Motor neuron (in vitro differentiated cells): ENCODE measurements around the gene DTX2. TPM values are rescaled to one million over a fixed set of nuclear protein-coding genes. Genes with fewer than 3 reads are reported as not detected.
"Not testable (repeated sequence)": the region's sequence is repeated elsewhere in the genome, so short reads cannot be mapped to it uniquely, and the experiment has no call there.

Experiments
- ATAC-seq, 8 experiments: fragments of 200-7000 bp; cut with Tn5 transposase; replicated peaks in 6 of 8; 2 replicates each; pipeline ENCODE4 v1.8.0; 2021; ENCODE audit warnings: mild to moderate bottlenecking in 8 of 8, moderate library complexity in 8 of 8
- H3K27ac ChIP-seq, 2 donors: fragments of 250-450 bp; sonication (Bioruptor Pico); 2 replicates each; pipeline ENCODE4 v1.9.0; 2021; ENCODE audit warnings: antibody characterized with exemption in 2 of 2, mild to moderate bottlenecking in 2 of 2, moderate library complexity in 1 of 2
- H3K4me1 ChIP-seq, 2 donors: fragments of 250-450 bp; sonication (Bioruptor Pico); replicated peaks in 1 of 2; 2 replicates each; pipeline ENCODE4 v1.6.1; 2021; ENCODE audit warnings: antibody characterized with exemption in 2 of 2, mild to moderate bottlenecking in 2 of 2, moderate library complexity in 1 of 2
- H3K4me3 ChIP-seq, 5 donors: fragments of 250-450 bp; sonication (Bioruptor Pico); 2 replicates each; pipeline ENCODE4 v1.9.0; 2021; ENCODE audit warnings: antibody characterized with exemption in 5 of 5, mild to moderate bottlenecking in 5 of 5, moderate library complexity in 4 of 5
- WGBS, 10 experiments: fragments of 450-650 bp; shearing (Covaris generic); methylation state at CpG; one replicate each; pipeline ENCODE4 v1.0.0; 2022; 5-methylcytosine and 5-hydroxymethylcytosine counted together
- in situ Hi-C, 9 experiments: fragments of 400-800 bp; cut with MboI; loops; one replicate each; pipeline ENCODE4 v1.15.0; 2021; ENCODE audit warnings: low sequenced_read_pairs in 9 of 9, low pct_unique_long_range_greater_than_20kb in 2 of 9; ENCODE audit not compliant: unreplicated experiment in 9 of 9
- total RNA-seq, 8 experiments: library from RNA; unstranded; fragments of 300-600 nt; gene quantifications; 2 replicates each; pipeline versions ENCODE4 v1.2.3 to v1.2.4, GENCODE V29; 2022

Gene DTX2
- 10 to 100 TPM in 2 of 8 experiments, 1 to 10 TPM in 6; 3.4 to 13.8 (median 5.6) TPM for total RNA-seq

DNA sequence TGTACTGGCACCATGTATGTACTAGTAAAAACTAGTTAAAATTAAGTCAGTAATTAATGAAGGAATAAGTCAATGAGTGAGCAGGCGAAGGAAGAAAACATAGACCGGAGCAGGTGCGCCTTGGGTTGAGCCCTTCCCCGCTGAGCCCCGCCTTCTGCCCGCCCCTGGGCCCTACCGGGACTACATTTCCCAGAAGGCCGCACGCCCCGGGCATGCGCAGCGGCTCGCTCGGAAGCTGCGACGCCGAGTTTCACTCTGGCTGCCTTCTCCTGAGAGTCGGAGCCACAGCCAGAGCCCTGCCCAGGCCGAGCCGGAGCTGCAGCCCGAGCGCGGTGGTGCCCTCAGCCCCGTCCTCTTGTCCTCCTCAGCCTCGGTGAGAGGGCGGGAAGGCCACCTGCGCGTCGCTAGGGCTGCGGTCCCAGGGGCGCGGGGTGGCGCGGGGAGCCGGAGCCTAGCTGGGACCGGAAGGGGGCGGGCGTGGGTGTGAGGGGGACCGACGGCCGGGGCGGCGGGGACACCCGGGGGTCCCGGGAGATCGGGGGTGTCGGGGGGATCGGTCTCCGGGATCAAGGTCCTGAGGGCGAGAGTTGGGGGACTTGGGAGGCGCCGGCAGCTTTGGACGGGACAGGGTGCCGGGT, at the start of gene DTX2:
Gene DTX2, plus strand, starts transcription at position 246 of the 638 bp plus-strand sequence. CDS start 18,801 bp downstream, outside the sequence.
- H3K4me1 ChIP-seq, in situ Hi-C loops, H3K4me3 ChIP-seq, H3K27ac ChIP-seq: not testable (repeated sequence)
- peak; percentile 95 to 99 (median 98) for ATAC-seq
- no CpG with 5 or more reads among the region's 54 CpGs for WGBS, 10 experiments

DNA sequence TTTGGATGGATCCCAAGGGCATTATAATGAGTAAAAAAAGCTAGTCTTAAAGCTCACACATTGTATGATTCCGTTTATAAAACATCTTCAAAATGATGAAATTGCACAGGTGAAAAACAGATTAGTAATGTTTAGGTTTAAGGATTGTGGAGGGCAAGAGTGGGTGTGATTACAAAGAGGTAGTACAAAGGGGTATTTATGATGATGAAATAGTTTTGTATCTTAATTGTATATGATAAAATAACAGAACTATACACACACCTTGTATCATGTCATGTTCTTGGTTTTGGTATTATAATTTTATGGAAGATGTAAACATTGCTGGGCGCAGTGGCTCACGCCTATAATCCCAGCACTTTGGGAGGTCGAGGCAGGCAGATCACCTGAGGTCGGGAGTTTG, 49.3 kb upstream of the DTX2 start:
- Histone ChIP-seq H3K4me3 (no peak overlapping the region), H3K27ac (no peak overlapping the region), H3K4me1 (peaks cover 0 to 10% of the 10 kb centered on the region in 2 donors)
- in situ Hi-C loops = no loop called here
- 13 to 75% (median 47%) methylated on average over 1 to 3 of the region's 5 CpGs; no CpG with 5 or more reads in 2 of the 10 experiments for WGBS, 10 experiments
- no peak for ATAC-seq

DNA sequence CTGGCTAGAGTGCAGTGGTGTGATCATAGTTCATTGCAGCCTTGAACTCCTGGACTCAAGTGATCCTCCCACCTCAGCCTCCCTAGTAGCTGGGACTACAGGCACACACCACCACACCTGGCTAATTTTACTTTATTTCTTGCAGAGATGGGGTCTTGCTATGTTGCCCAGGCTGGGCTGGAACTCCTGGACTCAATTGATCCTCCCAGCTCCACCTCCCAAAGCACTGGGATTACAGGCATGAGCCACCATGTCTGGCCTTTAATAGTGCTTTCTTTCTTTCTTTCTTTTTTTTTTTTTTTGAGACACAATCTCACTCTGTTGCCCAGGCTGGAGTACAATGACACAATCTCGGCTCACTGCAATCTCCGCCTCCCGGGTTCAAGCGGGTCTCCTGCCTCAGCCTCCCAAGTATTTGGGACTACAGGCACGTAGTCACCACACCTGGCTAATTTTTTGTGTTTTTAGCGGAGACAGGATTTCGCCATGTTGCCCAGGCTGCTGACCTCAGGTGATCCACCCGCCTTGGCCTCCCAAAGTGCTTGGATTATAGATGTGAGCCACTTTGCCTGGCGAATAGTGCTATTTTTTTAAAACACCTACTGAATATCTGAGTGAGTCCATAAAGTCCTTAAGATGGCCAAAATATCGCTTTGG, 43.7 kb upstream of the DTX2 start:
- H3K4me3 ChIP-seq, in situ Hi-C loops, H3K27ac ChIP-seq, H3K4me1 ChIP-seq, ATAC-seq: not testable (repeated sequence)
- 47 to 100% (median 100%) methylated on average over 1 to 4 of the region's 10 CpGs; no CpG with 5 or more reads in 3 of the 10 experiments for WGBS, 10 experiments

DNA sequence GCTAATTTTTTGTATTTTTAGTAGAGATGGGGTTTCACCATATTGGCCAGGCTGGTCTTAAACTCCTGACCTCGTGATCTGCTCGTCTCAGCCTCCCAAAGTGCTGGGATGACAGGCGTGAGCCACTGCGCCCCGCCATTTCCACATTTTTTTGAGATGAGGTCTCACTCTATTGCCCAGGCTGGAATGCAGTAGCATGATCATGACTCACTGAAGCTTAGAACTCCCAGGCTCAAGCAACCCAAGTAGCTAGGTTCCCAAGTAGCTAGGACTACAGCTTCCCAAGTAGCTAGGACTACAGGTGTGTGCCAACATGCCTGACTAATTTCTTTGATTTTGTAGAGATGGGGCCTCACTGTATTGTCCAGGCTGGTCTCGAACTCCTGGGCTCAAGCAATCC, 40.4 kb upstream of the DTX2 start:
- in situ Hi-C loops, H3K4me1 ChIP-seq, H3K4me3 ChIP-seq, H3K27ac ChIP-seq: not testable (repeated sequence)
- ATAC-seq = peak in 2 of 8 experiments; percentile 38 to 94
- 0 to 80% (median 61%) methylated on average over 1 to 3 of the region's 6 CpGs; no CpG with 5 or more reads in 4 of the 10 experiments for WGBS, 10 experiments

DNA sequence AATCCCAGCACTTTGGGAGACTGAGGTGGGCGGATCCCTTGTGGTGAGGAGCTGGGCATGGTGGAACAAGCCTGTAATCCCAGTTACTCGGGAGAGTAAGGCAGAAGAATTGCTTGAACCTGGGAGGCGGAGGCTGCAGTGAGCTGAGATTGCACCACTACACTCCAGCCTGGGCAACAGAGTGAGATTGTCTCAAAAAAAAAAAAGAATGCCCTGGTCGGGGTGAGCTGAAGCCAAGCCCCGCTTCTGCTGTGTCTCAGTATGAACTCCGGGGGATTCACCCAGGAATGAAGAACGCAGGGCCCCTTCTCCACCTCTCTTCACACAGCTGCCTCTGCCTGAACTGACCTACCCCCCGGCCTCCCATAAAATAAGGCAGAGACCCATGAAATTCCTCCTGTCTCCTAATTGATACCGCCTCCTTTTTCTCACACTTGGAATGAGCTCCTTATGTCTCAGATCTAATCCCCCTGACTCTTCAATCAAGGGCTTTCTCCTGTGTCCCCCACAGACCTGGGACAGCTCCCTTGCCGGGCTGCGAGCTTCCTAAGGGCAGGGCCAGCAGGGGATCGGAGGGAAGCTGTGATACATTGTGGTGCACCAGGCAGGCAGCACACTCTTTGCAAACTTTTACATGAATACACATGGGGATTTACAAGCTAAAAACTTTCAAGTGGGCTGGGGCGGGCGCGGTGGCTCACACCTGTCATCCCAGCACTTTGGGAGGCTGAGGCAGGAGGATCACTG, 37.7 kb upstream of the DTX2 start:
- peak in 3 of 8 experiments; percentile 7 to 31 (median 23) for ATAC-seq
- no peak overlapping the region for H3K27ac ChIP-seq
- H3K4me3 ChIP-seq = no peak overlapping the region
- no peaks in the 10 kb centered on the region for H3K4me1 ChIP-seq
- in situ Hi-C loops = no loop called here
- WGBS, 10 experiments = 28 to 100% (median 51%) methylated on average over 1 to 9 of the region's 15 CpGs; no CpG with 5 or more reads in 1 of the 10 experiments

DNA sequence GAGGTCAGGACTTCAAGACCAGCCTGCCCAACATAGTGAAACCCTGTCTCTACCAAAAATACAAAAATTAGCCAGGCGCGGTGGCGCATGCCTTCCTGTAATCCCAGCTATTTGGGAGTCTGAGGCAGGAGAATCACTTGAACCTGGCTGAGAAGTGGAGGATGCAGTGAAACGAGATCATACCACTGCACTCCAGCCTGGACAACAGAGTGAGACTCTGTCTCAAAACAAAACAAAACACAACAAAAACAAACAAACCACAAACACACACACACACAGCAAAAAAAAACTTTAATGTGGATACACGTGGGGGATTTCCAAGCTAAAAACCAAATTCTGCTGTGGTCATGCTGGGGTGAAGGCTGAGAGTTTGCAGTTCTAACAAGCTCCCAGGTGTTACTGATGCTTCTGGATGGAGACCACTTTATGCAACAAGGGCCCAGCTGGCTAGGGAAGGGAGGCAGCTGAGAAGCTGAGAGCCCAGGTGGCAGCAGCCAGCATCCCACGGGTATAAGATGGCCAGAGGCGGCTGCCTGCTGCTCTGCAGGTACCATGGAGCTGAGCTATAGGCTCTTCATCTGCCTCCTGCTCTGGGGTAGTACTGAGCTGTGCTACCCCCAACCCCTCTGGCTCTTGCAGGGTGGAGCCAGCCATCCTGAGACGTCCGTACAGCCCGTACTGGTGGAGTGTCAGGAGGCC, 36.9 kb upstream of the DTX2 start, which contains the start of gene ZP3:
Gene ZP3, plus strand, starts transcription at position 538 of the 699 bp plus-strand sequence. Its CDS starts 15 bp downstream, at position 553.
- ATAC-seq = no peak
- in situ Hi-C loops = no loop called here
- no peak within 1 kb of the TSS for H3K4me3 ChIP-seq
- no peaks in the 10 kb centered on the region for H3K4me1 ChIP-seq
- WGBS, 10 experiments = 80 to 100% (median 83%) methylated on average over 1 to 7 of the region's 10 CpGs; no CpG with 5 or more reads in 3 of the 10 experiments
- no peak within 1 kb of the TSS for H3K27ac ChIP-seq

DNA sequence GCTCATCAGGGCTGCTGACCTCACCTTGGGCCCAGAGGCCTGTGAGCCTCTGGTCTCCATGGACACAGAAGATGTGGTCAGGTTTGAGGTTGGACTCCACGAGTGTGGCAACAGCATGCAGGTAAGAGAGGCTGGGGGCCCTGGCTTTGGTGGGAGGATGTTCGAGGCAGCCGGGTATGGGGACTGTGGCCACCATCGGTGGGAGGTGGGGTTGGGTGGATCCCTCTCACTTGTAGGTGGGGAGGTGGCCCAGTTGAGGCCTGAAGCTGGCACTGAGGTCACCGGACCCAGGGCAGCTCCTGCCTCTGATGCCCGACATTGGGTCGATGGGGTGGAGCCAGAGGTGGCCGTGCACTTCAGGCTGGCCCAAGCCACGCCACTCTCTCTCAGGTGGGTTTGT, 36.4 kb upstream of the DTX2 start:
- ATAC-seq = no peak
- in situ Hi-C loops = no loop called here

DNA sequence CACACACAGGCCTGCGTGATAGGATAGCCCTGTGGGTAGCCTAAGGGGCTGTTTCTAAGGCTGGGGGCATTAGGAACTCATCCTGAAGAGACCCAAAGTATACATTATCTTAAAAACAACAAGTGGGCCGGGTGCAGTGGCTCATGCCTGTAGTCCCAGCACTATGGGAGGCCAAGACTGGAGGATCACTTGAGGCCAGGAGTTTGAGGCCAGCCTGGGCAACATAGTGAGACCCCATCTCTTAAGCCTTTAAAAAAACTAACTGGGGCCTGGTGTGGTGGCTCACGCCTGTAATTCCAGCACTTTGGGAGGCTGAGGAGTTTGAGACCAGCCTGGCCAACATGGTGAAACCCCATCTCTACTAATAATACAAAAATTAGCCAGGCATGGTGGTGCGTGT, 36.0 kb upstream of the DTX2 start:
- WGBS, 10 experiments = 71 to 100% (median 91%) methylated on average over 1 to 4 of the region's 4 CpGs; no CpG with 5 or more reads in 6 of the 10 experiments
- H3K4me3 ChIP-seq, H3K27ac ChIP-seq, H3K4me1 ChIP-seq, in situ Hi-C loops, ATAC-seq: not testable (repeated sequence)

More for the DNA sequence above, 36.4 kb upstream of the DTX2 start:
- 60 to 86% (median 60%) methylated on average over 1 to 4 of the region's 9 CpGs; no CpG with 5 or more reads in 7 of the 10 experiments for WGBS, 10 experiments
- Histone ChIP-seq H3K4me3 (no peak overlapping the region), H3K4me1 (no peaks in the 10 kb centered on the region), H3K27ac (no peak overlapping the region)

DNA sequence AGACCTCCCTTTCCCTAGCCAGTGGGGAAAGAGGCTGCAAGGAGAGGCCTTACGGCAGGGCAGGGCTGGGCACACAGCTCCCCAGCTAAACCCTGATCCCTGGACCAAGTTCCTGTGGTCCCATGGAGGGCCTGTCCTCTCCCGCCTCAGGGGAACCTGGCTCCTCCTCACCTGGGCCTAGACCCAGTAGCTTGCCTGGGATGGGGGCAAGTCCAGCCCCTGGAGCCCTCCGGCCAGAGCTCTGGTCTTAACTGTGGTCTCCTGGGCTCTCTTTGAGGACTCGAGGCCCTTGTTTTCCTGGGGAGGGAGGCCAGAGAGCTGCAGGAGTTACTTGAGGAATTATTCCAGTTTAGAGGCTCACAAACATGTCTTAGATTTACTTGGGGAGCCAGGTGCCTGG, 35.3 kb upstream of the DTX2 start:
- H3K4me1 ChIP-seq = no peaks in the 10 kb centered on the region
- H3K4me3 ChIP-seq = no peak overlapping the region
- no peak overlapping the region for H3K27ac ChIP-seq
- WGBS, 10 experiments = 0 to 100% (median 74%) methylated on average over 1 to 4 of the region's 4 CpGs; no CpG with 5 or more reads in 5 of the 10 experiments
- no peak for ATAC-seq
- in situ Hi-C loops = no loop called here

DNA sequence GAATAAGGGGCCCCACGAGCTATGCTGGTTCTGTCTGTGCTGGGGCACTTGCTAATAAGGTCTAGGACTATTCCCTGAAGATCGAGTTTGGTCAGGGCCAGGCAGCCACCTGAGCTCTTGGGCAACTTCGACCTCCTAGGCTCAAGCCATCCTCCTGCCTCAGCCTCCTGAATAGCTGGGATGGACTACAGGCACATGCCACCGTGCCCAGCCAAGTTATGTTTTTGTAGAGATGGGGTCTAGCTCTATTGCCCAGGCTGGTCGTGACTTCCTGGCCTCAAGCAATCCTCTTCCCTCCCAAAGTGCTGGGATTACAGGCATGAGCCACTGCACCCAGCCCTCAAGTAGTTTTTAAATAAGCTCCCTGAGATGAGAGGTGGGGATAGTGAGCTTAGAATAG, 33.9 kb upstream of the DTX2 start:
- in situ Hi-C loops = no loop called here
- H3K27ac ChIP-seq = no peak overlapping the region
- no peak for ATAC-seq
- no peak overlapping the region for H3K4me3 ChIP-seq
- 28 to 83% (median 70%) methylated on average over 1 to 4 of the region's 5 CpGs; no CpG with 5 or more reads in 3 of the 10 experiments for WGBS, 10 experiments
- H3K4me1 ChIP-seq = no peaks in the 10 kb centered on the region

DNA sequence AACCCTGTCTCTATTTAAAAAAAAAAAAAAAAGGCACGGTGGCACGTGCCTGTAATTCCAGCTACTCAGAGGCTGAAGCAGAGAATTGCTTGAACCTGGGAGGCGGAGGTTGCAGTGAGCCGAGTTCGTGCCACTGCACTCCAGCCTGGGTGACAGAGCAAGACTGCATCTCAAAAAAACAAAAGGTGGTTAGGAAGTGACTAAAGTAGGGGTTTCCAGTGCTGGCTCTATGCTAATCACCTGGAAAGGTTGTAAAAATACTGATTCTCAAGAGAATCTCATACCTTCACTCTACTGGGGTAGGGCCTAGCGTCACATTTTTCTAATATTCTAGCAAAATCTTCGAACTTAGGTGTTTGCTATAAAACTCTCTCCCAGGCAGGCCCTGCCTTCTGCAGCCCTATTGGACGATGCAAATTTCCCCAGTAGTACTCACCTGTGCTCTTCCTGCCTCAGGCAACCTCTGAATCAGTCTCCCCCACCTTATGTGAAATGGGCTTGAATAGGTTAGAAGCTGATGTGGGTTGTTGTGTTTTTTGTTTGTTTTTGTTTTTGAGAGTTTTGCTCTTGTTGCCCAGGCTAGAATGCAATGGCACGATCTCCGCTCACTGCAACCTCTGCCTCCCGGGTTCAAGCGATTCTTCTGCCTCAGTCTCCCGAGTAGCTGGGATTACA, 33.2 kb upstream of the DTX2 start:
- Histone ChIP-seq H3K27ac (no peak overlapping the region), H3K4me1 (no peaks in the 10 kb centered on the region), H3K4me3 (no peak overlapping the region)
- 0 to 100% (median 81%) methylated on average over 1 to 8 of the region's 13 CpGs; no CpG with 5 or more reads in 2 of the 10 experiments for WGBS, 10 experiments
- in situ Hi-C loops = no loop called here
- no peak for ATAC-seq
